Mucosa of descending colon (tissue), 3 donors: ENCODE measurements around the gene ARHGEF6. TPM values are rescaled to one million over a fixed set of nuclear protein-coding genes. Genes with fewer than 3 reads are reported as not detected.
"Not testable (repeated sequence)": the region's sequence is repeated elsewhere in the genome, so short reads cannot be mapped to it uniquely, and the experiment has no call there.

Source experiments
- ATAC-seq: fragments of 200-7000 bp; cut with Tn5 transposase; one replicate; pipeline ENCODE4 v1.9.1; 2020; ENCODE audit warnings: mild to moderate bottlenecking, moderate library complexity
- DNase-seq, 3 donors: peaks; one replicate each; pipeline ENCODE4 v3.0.0-alpha.2; 2020
- H3K36me3 ChIP-seq: fragments of 200-600 bp; one replicate; pipeline ENCODE4 v1.8.0; 2021; ENCODE audit warnings: low read depth, mild to moderate bottlenecking
- H3K4me1 ChIP-seq: fragments of 200-600 bp; one replicate; pipeline ENCODE4 v1.8.0; 2021; ENCODE audit warnings: low read depth, mild to moderate bottlenecking
- H3K4me3 ChIP-seq: fragments of 200-600 bp; one replicate; pipeline ENCODE4 v1.8.0; 2021; ENCODE audit warnings: mild to moderate bottlenecking
- H3K9me3 ChIP-seq: fragments of 200-600 bp; one replicate; pipeline ENCODE4 v1.8.0; 2021; ENCODE audit warnings: mild to moderate bottlenecking
- CTCF ChIP-seq: fragments of 200-600 bp; IDR thresholded peaks from one replicate; pipeline ENCODE4 v1.8.0; 2022; ENCODE audit warnings: antibody characterized with exemption, mild to moderate bottlenecking
- intact Hi-C, 2 donors: fragments of 100-400 bp; cut with DNase I in 1 of 2; cut with micrococcal nuclease in 1 of 2; formaldehyde crosslinking; loops; one replicate each; pipeline versions ENCODE4 v1.11.0 to v1.11.1; 2022; cut with DNase I, micrococcal nuclease
- total RNA-seq, 3 donors: library from RNA; stranded (reverse); fragmentation: NEBNext Ultra II Directional in 2 of 3; extraction: Animal tissue kit (Norgen Biotek cat#: 25700) in 2 of 3; gene quantifications; one replicate each; pipeline versions ENCODE4 v1.2.1 to v1.2.4, GENCODE V29; 2021 to 2023
- donor health status: DM: no; HTN: no; CAD: no; lungs with moderate emphysema.
- donor health status: DM: no; HTN: no; CAD: no.
- donor health status: DM: no; HTN: yes; CAD: no.

ARHGEF6 gene
- total RNA-seq, 3 donors from 2014 or later = 2.8 to 17.2 (median 6.6) TPM

GRCh38 chrX:136797787-136798186, 17.1 kb upstream of the ARHGEF6 start:
- intact Hi-C loops = no loop called here
- Histone ChIP-seq H3K36me3 (no peaks in the 10 kb centered on the region), H3K4me3 (no peak overlapping the region), H3K9me3 (no peaks in the 10 kb centered on the region), H3K4me1 (no peaks in the 10 kb centered on the region)
- no peak for TF ChIP-seq CTCF
- DNase-seq (no peak), ATAC-seq (no peak)

- H3K36me3 ChIP-seq, ATAC-seq, DNase-seq, H3K9me3 ChIP-seq, H3K4me1 ChIP-seq, H3K4me3 ChIP-seq, intact Hi-C loops: not testable (repeated sequence)
Observed at GRCh38 chrX:136795132-136795531, 14.4 kb upstream of the ARHGEF6 start.

GRCh38 chrX:136794660-136795059, 13.9 kb upstream of the ARHGEF6 start:
- DNase-seq, H3K4me1 ChIP-seq, intact Hi-C loops, H3K9me3 ChIP-seq, H3K4me3 ChIP-seq, H3K36me3 ChIP-seq, ATAC-seq: not testable (repeated sequence)

- ATAC-seq (no peak), DNase-seq (no peak)
- H3K4me3 ChIP-seq = no peak overlapping the region
- H3K36me3 ChIP-seq = no peaks in the 10 kb centered on the region
- H3K9me3 ChIP-seq = no peaks in the 10 kb centered on the region
- intact Hi-C loops = no loop called here
- H3K4me1 ChIP-seq = no peaks in the 10 kb centered on the region
- no peak for TF ChIP-seq CTCF
Observed at GRCh38 chrX:136794080-136794479, 13.3 kb upstream of the ARHGEF6 start.

GRCh38 chrX:136789856-136790255, 9.1 kb upstream of the ARHGEF6 start:
- no peaks in the 10 kb centered on the region for H3K36me3 ChIP-seq
- no peak for TF ChIP-seq CTCF
- ATAC-seq = no peak
- H3K4me3 ChIP-seq = no peak overlapping the region
- DNase-seq = no peak
- intact Hi-C loops = no loop called here
- no peaks in the 10 kb centered on the region for H3K4me1 ChIP-seq
- H3K9me3 ChIP-seq = no peaks in the 10 kb centered on the region

GRCh38 chrX:136784231-136784630, 3.5 kb upstream of the ARHGEF6 start:
- no peaks in the 10 kb centered on the region for H3K9me3 ChIP-seq
- H3K4me3 ChIP-seq = no peak overlapping the region
- H3K4me1 ChIP-seq = no peaks in the 10 kb centered on the region
- intact Hi-C loops = no loop called here
- no peak for TF ChIP-seq CTCF
- no peaks in the 10 kb centered on the region for H3K36me3 ChIP-seq
- no peak for DNase-seq
- peak; percentile 26 for ATAC-seq

- intact Hi-C loops = no loop called here
- H3K4me1 ChIP-seq = no peaks in the 10 kb centered on the region
- DNase-seq (no peak), ATAC-seq (no peak)
- no peaks in the 10 kb centered on the region for H3K9me3 ChIP-seq
- TF ChIP-seq CTCF = no peak
- H3K36me3 ChIP-seq = no peaks in the 10 kb centered on the region
- H3K4me3 ChIP-seq = no peak overlapping the region
Observed at GRCh38 chrX:136783159-136783558, 2.4 kb upstream of the ARHGEF6 start.
